T-helper 2 cell treated with Interferon-gamma antibody and Interleukin-4, amounts not matched to agents 100 ng/mL and 5 ng/mL, for 36 hours (primary cell): ENCODE data around the gene ADGRG1. TPM values are rescaled to one million over a fixed set of nuclear protein-coding genes. Genes with fewer than 3 reads are reported as not detected.

Experiments used
- intact Hi-C: fragments of 100-400 bp; cut with micrococcal nuclease; formaldehyde crosslinking; loops from one replicate; pipeline ENCODE4 v1.15.1; 2023
- total RNA-seq: library from RNA; stranded (reverse); gene quantifications from 2 replicates; pipeline ENCODE4 v1.2.3, GENCODE V29; 2022

The ADGRG1 gene
- total RNA-seq, 1 donor from 2014 or later, result 2.4 TPM

- intact Hi-C loops, result loop anchor here (2.0 kb wide), 1 partner anchor 27 kb away; no protein-coding TSS in a partner anchor
These were observed 25.1 kb upstream of the ADGRG1 start for GRCh38 chr16:57603115-57604024.

- intact Hi-C loops, result no loop called here
These were observed 24.3 kb upstream of the ADGRG1 start for GRCh38 chr16:57604177-57604576.

GRCh38 chr16:57606147-57606846 is 22.1 kb upstream of the ADGRG1 start:
- intact Hi-C loops, result no loop called here

- intact Hi-C loops, result no loop called here
These were observed 21.5 kb upstream of the ADGRG1 start for GRCh38 chr16:57606847-57607501.

GRCh38 chr16:57607676-57608461 is 20.6 kb upstream of the ADGRG1 start:
- intact Hi-C loops, result loop anchor here (2.0 kb wide), 1 partner anchor 15 kb away; no protein-coding TSS in a partner anchor

GRCh38 chr16:57608462-57609113 is 19.8 kb upstream of the ADGRG1 start:
- intact Hi-C loops, result loop anchor here (1.0 to 2.0 kb wide), 3 partner anchors 7 to 41 kb away; no protein-coding TSS in a partner anchor

- intact Hi-C loops, result loop anchor here (1.0 to 2.0 kb wide), 3 partner anchors 8 to 40 kb away; no protein-coding TSS in a partner anchor
These were observed 18.7 kb upstream of the ADGRG1 start for GRCh38 chr16:57609541-57610401.

- intact Hi-C loops, result no loop called here
These were observed 17.8 kb upstream of the ADGRG1 start for GRCh38 chr16:57610611-57611010.

GRCh38 chr16:57611181-57611580 is 17.2 kb upstream of the ADGRG1 start:
- intact Hi-C loops, result no loop called here

- intact Hi-C loops, result no loop called here
These were observed 16.7 kb upstream of the ADGRG1 start for GRCh38 chr16:57611706-57612105.

- intact Hi-C loops, result no loop called here
These were observed 15.9 kb upstream of the ADGRG1 start for GRCh38 chr16:57612494-57612893.

- intact Hi-C loops, result no loop called here
These were observed 14.9 kb upstream of the ADGRG1 start for GRCh38 chr16:57613514-57613913.

GRCh38 chr16:57614536-57614935 is 13.9 kb upstream of the ADGRG1 start:
- intact Hi-C loops, result no loop called here

GRCh38 chr16:57614944-57615343 is 13.5 kb upstream of the ADGRG1 start:
- intact Hi-C loops, result no loop called here

GRCh38 chr16:57615813-57616212 is 12.6 kb upstream of the ADGRG1 start:
- intact Hi-C loops, result no loop called here

GRCh38 chr16:57616241-57616640 is 12.2 kb upstream of the ADGRG1 start:
- intact Hi-C loops, result no loop called here

- intact Hi-C loops, result no loop called here
These were observed 11.6 kb upstream of the ADGRG1 start for GRCh38 chr16:57616876-57617275.

GRCh38 chr16:57617604-57618111 is 10.8 kb upstream of the ADGRG1 start:
- intact Hi-C loops, result no loop called here
